Sciatic nerve (tissue), 2 donors: ENCODE results near the gene EDNRA. TPM values are rescaled to one million over a fixed set of nuclear protein-coding genes. Genes with fewer than 3 reads are reported as not detected.
"Not testable (repeated sequence)": the region's sequence is repeated elsewhere in the genome, so short reads cannot be mapped to it uniquely, and the experiment has no call there.

Experiments used
- ATAC-seq: fragments of 200-7000 bp; cut with Tn5 transposase; one replicate; pipeline ENCODE4 v1.9.1; 2020; ENCODE audit warnings: mild to moderate bottlenecking, moderate library complexity
- DNase-seq: peaks from one replicate; pipeline ENCODE4 v3.0.0-alpha.2; 2020; ENCODE audit warnings: low spot score
- intact Hi-C: fragments of 100-400 bp; cut with DNase I; formaldehyde crosslinking; loops from one replicate; pipeline ENCODE4 v1.14.2; 2022
- total RNA-seq: library from RNA; stranded (reverse); fragmentation: NEBNext Ultra II Directional; extraction: Animal tissue kit (Norgen Biotek cat#: 25700); gene quantifications from one replicate; pipeline ENCODE4 v1.2.1, GENCODE V29; 2021
- donor health status: DM: no; HTN: no; CAD: no.
- donor health status: DM: no; HTN: no; CAD: no.

The EDNRA gene
- total RNA-seq: 22.8 TPM

DNA sequence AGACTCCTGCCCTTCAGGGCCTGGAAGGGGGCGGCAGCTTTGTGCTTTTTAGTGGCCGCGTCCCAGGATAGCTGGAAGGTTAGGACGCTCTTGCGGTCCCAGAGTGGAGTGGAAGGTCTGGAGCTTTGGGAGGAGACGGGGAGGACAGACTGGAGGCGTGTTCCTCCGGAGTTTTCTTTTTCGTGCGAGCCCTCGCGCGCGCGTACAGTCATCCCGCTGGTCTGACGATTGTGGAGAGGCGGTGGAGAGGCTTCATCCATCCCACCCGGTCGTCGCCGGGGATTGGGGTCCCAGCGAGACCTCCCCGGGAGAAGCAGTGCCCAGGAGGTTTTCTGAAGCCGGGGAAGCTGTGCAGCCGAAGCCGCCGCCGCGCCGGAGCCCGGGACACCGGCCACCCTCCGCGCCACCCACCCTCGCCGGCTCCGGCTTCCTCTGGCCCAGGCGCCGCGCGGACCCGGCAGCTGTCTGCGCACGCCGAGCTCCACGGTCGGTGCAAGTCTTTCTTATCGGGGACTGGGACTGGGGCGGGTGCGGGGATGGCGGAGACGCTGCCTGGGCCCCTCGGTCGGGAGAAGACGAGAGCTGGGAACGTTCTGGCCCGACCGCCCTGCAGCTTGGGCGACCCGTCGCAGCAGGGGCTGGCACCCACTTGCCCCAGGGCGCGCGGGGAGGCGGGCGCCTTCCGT is at the start of gene EDNRA:
Gene EDNRA, plus strand, starts transcription at position 207 of the 686 bp plus-strand sequence. CDS start 4,585 bp downstream, outside the sequence.
- ATAC-seq: peak; percentile 73
- DNase-seq: peak; percentile 59
- intact Hi-C loops: no loop called here

DNA sequence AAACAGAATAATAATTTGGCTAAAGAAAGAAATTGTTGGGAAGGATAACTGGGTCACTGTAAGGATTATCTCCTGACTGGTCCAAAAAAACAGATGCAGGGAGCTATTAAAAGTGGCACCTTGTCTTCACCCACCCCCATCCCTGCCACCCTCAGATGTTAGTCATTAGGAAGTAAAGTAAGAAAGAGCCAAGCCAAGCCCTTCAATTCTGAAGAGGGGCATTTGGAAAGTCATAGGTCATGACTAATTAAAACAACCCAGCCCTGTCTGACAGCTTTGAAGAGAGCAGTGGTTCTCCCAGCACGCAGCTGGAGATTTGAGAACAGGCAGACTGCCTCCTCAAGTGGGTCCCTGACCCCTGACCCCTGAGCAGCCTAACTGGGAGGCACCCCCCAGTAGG is 46.5 kb upstream of the EDNRA start:
- ATAC-seq, intact Hi-C loops, DNase-seq: not testable (repeated sequence)

DNA sequence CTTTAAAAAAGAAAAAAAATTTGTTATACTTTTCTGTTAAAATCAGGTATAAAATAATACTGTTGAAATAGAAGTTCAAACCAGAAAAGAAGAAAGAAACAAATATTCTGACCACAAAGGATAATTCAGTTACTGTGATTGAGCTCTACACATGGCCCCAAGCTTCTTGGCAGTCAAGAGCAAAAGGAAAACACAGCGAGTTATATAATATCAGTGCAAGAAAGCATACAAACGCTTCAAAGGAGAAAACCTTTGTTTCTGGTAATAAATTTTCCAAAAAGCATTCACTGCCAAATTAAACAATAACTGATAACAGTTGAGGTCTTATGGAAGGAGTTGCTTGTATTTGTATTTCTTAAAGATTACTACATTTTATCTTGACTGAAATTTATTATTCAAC is 40.5 kb upstream of the EDNRA start:
- DNase-seq (no peak), ATAC-seq (no peak)
- intact Hi-C loops: no loop called here

DNA sequence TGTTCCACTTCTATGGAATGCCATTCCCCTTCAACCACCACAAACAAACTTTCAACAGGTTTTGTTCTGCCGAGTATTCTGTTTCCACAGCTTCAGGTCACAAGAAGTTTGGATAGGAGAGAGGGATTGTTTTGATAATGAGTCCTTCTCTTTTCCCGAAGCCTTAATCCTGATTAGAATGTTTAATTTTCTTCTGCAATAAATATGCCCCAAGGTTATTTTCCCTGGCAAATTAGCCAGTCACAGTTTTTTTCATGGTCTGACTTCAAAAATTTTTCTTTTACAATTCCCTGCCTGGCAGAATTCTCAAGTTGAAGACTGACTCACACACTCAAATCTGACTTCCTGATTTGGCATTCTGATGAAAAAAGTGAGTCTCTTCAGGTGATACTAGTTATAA is 33.1 kb upstream of the EDNRA start:
- ATAC-seq (no peak), DNase-seq (no peak)
- intact Hi-C loops: no loop called here

DNA sequence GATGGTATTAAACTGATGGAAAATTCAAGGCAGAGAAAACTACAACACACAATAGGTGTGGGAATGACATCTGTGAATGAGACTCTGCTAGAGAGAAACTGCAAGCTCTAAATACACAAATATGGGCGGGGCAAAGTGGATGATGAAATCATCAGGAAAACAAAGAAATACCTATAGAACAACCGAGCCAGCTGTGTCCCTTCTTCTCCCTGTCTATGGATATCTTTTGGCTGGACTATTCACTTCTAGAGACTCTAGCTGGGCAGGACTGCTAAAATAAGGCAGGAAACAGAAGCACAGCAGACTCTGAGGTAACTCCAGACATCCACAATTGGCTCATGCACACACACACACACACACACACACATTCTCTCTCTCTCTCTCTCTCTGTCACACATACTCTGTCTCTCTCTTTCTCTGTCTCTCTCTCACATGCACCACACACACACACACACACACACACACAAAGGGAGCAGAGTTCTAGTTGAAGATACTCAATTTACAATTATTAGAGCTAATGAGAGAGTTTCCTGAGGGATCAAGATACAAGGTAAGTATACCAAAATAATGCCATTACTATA is 27.2 kb upstream of the EDNRA start:
- intact Hi-C loops: no loop called here
- DNase-seq (no peak), ATAC-seq (no peak)

DNA sequence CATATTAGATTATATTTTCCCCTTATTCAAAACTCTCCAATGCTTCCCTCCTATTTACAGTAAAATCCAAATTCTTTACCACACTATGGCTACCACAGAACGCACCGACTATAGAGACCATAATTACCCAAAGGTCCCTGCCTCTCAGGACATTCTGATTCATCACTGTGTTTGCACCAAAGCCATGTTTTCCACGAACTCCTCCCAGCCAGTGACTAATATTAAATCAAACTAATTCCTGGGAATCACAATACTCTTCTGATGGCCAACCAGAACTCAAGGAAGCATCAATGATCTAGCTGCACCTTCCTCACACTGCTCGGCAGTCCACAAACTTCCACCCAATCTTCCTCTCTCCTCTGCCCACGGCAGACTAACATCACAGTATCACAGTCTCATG is 24.2 kb upstream of the EDNRA start:
- intact Hi-C loops: no loop called here
- ATAC-seq (no peak), DNase-seq (no peak)

DNA sequence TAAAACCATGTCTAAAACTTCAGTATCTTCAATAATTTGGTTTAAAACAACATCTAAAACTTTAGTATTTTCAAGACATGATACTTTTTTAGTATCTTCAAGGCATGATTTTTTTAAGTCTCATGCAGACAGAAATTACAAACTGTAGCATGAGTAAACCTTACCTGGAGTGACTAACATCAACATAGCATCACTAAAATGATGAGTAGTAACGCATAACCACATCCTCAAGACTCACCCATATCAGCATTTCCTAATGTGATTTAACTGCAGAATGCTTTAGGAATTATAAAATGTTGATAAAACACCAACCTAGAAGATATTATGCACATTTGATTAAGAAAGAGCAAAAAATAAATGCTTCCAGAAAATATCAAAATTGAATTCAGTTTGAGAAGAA is 19.7 kb upstream of the EDNRA start:
- ATAC-seq: no peak
- intact Hi-C loops: no loop called here
- no peak for DNase-seq

DNA sequence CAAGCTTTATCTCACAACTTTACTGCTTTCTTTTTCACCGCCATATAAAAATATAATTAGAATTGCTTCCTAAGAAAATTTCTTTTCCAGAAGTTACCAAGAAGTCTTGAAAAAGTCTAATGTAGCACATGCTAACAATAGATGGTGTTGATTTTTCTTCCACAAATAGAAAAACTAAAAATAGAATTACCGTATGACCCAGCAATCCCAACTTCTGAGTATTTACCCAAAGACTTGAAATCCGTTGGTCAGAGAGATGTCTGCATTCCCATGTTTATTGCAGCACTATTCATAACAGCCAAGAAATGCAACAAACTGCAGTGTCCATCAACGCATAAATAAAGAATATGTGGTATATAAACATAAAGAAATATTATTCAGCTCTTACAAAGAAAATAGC is 17.8 kb upstream of the EDNRA start:
- DNase-seq (no peak), ATAC-seq (no peak)
- intact Hi-C loops: no loop called here

DNA sequence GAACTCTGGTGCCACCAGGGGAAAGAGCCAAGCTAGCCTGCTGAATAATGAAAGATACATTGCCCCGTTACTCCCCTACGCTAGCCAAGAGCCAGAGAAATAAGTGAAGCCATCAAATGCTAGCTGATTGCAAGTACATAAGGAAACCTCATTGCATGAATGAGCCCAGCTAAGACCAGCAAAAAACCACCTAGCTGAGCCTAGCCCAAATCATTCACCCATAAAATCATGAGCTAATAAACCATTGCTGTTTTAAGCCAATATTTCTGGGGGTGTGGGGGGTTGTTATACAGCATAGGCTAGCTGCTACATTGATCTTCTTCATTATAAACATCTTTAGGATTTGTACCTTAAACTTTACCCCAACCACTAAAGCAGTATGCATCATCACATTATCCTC is 15.4 kb upstream of the EDNRA start:
- intact Hi-C loops: no loop called here
- no peak for DNase-seq
- ATAC-seq: no peak

DNA sequence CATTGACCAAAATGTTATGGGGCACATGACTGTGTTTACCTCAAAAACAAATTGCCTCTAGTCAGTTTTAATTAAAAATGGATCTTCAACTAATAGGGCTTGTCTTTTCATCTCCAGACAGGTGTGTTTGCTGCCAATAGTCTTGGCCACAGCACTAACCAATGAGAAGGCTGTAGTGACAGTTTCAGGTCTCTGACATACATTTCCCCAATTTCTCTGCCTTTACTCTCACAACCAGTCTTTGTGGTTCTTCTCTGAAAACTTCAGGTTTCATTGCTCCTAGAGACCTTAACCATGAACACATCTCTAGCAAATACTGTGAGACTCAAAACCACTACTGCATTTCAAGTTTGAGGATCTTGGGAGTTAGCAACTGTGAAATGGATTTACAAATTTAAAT is 3.5 kb upstream of the EDNRA start:
- ATAC-seq (no peak), DNase-seq (no peak)
- intact Hi-C loops: no loop called here

DNA sequence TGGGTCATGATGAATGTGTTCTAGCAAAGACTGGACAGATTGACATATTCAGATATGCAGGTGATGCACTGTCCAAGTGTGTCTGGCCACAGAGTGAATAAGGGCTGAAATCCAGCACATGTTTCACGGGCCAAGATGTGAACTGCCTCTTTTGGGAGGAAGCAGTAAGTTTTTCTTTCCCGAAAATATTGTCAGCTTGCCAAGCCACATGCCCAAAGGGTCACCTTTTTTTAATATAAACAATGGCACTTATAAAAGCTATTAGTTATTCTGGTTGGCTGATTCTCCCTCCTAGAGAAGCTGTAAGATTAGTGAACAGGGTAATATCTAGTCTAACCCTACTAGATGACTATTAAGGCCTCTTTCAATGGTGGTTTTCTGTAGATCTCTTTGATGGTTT is 1.5 kb upstream of the EDNRA start:
- DNase-seq (no peak), ATAC-seq (peak; percentile 31)
- intact Hi-C loops: no loop called here

DNA sequence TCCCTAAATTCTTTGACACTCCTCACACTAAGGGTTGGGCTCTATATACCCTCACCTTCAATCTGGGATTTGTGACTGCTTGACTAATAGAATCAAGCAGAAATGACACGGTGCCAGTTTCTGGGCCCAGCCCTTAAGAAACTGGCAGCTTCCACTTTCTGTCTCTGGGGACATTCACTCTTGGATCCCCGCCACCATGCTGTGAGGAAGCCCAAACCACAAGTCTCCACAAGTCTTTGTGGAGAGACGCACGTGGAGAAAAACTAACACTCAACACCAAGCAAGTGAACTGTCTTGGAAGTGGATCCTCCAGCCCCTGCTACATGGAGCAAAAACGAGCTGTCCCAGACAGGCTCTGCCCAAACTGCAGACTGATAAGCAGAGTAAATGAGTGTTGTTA is 1.1 kb upstream of the EDNRA start:
- intact Hi-C loops: no loop called here
- DNase-seq: peak; percentile 79
- peak; percentile 75 for ATAC-seq

DNA sequence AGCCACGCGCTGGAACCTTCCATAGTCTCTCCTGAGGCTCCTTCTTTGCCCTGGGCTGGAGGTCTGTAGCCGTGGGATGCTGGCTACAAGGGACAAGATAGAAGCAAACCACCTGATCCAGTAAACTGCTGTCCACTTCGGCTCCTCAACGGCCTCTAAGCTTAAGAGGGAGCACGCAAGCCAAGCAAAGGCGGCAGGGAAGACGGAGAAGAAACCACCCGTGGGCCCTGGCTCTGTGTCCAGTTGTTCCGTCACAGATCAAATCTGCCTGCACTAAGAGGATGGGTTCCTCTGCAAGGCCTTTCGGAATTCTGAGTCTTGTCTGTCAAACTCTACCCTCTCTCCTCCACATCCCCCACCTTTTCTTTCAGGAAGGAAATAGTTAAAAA is 401 bp upstream of the EDNRA start:
- intact Hi-C loops: no loop called here
- DNase-seq: no peak
- peak; percentile 44 for ATAC-seq

DNA sequence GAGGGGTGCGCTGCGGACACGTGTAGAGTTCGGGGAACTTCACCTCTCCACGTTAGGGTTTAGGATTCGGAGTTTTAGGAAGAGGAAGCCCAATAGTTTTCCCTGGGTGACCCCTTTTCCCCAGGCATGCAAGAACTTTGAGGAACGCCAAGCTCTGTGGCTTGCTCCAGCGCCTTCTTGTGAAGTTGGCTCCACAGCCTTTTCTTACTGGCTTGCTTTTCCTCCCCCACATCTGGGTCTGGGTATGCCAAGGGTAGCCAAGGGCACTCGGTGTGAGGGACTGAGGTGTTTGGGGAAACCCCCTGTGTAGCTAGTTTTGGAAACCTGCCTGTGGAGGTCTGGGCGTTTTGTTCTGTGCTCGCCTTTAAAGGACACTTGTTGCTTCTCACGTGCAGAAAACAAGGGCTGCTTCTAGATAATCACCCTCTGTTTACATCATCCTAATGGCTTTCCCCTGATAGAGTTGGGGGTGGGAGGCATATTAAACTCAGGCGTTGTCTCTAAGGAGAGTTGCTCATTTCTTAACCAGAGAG is 746 bp downstream of the EDNRA start:
- DNase-seq (no peak), ATAC-seq (no peak)
- intact Hi-C loops: no loop called here

DNA sequence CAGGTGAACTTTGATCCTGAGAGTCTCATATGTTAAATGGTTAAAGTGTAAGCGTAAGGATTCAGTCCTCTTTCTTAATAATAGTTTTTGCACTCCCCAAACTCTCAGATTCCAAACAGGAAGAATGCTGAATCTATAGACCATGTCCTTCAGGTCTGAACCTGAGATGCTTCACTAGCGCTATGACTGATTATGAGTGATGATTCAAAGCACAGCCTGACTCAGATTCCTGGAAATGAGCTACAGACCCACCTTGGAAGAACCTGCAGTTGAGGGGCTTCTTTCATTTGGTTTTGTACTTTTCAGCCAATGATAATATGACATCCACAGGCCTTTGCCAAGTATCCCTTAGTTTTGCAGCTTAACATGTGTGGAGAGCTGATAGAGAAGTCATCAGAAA is 1.4 kb downstream of the EDNRA start:
- ATAC-seq (no peak), DNase-seq (no peak)
- intact Hi-C loops: no loop called here

DNA sequence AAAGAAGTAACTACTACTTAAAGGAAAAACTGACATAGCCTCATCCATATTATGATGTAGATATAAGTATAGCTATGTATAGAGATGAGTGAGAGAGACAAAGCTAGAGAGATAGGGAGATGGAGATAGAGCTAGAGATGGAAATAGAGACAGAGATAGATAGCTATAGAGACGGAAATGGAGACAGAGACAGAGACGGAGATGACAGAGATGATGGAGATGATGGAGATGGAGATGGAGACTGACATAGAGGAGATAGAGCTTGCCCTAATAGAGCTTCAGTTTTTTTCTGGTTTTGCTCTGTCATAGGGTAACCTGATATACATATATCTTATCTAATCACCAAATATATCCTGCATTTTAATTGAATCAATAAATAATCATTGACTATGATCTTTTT is 4.3 kb downstream of the EDNRA start:
- DNase-seq (no peak), ATAC-seq (no peak)
- intact Hi-C loops: no loop called here

DNA sequence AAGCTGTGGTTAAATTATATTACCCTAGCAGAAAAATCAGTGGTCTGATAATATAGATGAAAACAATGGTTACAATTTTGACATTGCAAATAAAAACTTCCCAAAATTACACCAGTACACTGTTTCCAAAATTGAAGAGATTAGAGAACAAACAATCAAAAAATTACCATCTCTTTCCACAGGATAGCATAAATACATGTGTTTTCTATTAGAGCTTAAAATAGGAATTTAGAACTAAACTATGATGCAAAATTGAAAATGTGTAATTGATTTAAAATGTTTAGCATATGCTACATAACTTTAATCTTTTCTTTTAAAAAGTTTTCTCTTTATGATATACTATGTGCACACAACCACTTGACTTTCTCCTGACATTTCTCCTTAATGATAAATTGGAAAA is 6.7 kb downstream of the EDNRA start:
- ATAC-seq (no peak), DNase-seq (no peak)
- intact Hi-C loops: no loop called here

DNA sequence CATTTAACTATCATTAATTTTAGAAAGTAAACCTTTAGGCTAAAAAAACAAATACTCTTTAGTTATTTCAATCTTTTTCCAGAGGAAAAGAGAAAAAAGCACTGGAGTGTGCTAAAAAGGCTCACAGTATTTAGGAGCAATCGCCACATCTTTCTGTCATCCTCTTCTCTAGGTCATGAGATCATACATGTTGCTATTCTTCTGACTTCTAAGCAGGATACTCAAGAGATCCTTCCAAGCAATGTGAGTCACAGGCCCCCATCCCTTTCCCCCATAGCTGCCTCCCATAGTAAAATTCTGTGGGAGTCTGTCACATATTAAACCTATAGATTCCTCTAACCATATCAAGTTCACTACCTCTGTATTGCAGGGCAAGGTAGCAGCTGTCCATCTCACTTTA is 7.7 kb downstream of the EDNRA start:
- DNase-seq: no peak
- intact Hi-C loops: no loop called here
- no peak for ATAC-seq

DNA sequence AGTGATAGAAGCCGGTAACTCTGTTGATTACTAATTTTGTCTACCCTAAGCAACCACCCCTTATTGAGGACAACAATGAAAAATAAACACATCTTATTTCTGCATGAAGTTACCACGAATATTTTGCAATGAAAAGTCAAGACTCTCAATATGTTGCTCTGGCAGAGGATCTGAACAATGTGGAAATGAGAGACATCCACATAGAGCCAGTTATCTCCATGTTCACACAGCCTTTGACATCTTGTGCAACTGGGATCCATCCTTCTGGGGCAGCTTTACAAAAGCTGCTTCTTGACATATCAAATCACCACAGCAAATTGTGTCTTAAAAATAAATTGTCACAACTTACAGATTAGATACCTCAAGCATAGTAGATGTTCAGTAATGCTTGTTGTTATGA is 10.2 kb downstream of the EDNRA start:
- intact Hi-C loops: no loop called here
- no peak for DNase-seq
- ATAC-seq: no peak

DNA sequence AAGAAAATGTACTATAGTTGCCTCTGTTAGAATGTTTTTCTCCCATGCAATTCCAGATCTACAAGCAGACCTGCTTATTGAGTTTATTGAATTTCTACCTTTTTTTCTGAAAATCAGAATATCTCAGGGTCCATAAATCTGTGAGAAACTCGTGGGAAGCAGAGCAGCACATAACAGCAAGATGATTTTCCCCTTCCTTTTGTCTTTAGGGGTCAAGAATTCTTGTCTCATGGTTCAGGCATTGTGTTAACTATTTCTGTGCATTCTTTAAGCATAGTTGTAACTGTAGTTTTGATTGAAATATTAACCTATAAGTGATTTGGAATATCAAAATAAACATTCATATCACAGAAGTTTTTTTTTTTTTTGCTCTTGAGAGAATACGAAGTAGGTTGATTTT is 11.4 kb downstream of the EDNRA start:
- intact Hi-C loops: no loop called here
- ATAC-seq: no peak
- no peak for DNase-seq

DNA sequence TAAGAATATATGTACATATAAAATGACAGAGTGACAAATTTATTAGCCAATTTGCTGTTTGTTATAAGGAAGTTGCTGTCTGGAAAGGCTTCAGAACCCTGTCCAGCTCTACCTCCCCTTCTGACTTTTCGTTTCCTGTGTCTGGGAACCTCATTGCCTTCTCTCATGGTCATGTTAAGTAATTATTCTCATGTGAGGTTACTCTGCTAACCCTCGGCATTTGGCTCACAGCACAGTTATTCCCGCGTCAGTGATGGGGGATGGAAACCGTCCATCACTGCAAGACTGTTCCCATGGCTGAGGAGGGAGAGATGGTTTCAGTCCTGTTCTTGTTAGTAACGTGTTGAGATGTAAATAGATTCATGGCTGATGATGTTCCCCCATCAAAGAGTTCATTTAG is 11.9 kb downstream of the EDNRA start:
- DNase-seq: no peak
- intact Hi-C loops: no loop called here
- ATAC-seq: peak; percentile 76
